Measurements from ENCODE around the gene SLC35F4.
"Not testable (repeated sequence)": the region's sequence is repeated elsewhere in the genome, so short reads cannot be mapped to it uniquely, and the experiment has no call there.

The SLC35F4 gene

GRCh38 chr14:57722141-57722540, 143.8 kb downstream of the SLC35F4 start:
- not testable (repeated sequence) for DNase-seq

- no peak for DNase-seq
These were observed 151.4 kb downstream of the SLC35F4 start for GRCh38 chr14:57714487-57714931.

- no peak for DNase-seq
These were observed 153.2 kb downstream of the SLC35F4 start for GRCh38 chr14:57712698-57713097.

- DNase-seq, result no peak
These were observed 153.8 kb downstream of the SLC35F4 start for GRCh38 chr14:57712102-57712501.

- DNase-seq, result no peak
These were observed 156.0 kb downstream of the SLC35F4 start for GRCh38 chr14:57709909-57710308.

- DNase-seq, result not testable (repeated sequence)
These were observed 156.8 kb downstream of the SLC35F4 start for GRCh38 chr14:57709086-57709485.

- DNase-seq, result no peak
These were observed 158.7 kb downstream of the SLC35F4 start for GRCh38 chr14:57707219-57707618.

- DNase-seq, result no peak
These were observed 161.1 kb downstream of the SLC35F4 start for GRCh38 chr14:57704763-57705162.

- DNase-seq, result no peak
These were observed 165.9 kb downstream of the SLC35F4 start for GRCh38 chr14:57699947-57700346.

- peak; percentile 55 for DNase-seq
These were observed 173.2 kb downstream of the SLC35F4 start for GRCh38 chr14:57692671-57693070.

- no peak for DNase-seq
These were observed 178.5 kb downstream of the SLC35F4 start for GRCh38 chr14:57687416-57687815.

- no peak for DNase-seq
These were observed 179.6 kb downstream of the SLC35F4 start for GRCh38 chr14:57686304-57686703.

- no peak for DNase-seq
These were observed 194.9 kb downstream of the SLC35F4 start for GRCh38 chr14:57671021-57671420.

- no peak for DNase-seq
These were observed 205.7 kb downstream of the SLC35F4 start for GRCh38 chr14:57660208-57660607.

- DNase-seq, result no peak
These were observed 206.8 kb downstream of the SLC35F4 start for GRCh38 chr14:57659052-57659451.

GRCh38 chr14:57657487-57657886, 208.4 kb downstream of the SLC35F4 start:
- DNase-seq, result peak; percentile 52

GRCh38 chr14:57656853-57657252, 209.0 kb downstream of the SLC35F4 start:
- no peak for DNase-seq

GRCh38 chr14:57652769-57653168, 213.1 kb downstream of the SLC35F4 start:
- DNase-seq, result peak; percentile 19

- DNase-seq, result no peak
These were observed 224.1 kb downstream of the SLC35F4 start for GRCh38 chr14:57641776-57642175.

GRCh38 chr14:57640036-57640435, 225.9 kb downstream of the SLC35F4 start:
- DNase-seq, result no peak

- DNase-seq, result no peak
These were observed 228.0 kb downstream of the SLC35F4 start for GRCh38 chr14:57637901-57638300.

GRCh38 chr14:57634335-57634734, 231.6 kb downstream of the SLC35F4 start:
- DNase-seq, result no peak

- DNase-seq, result no peak
These were observed 233.2 kb downstream of the SLC35F4 start for GRCh38 chr14:57632649-57633048.

GRCh38 chr14:57617510-57617909, 248.4 kb downstream of the SLC35F4 start:
- DNase-seq, result no peak

- DNase-seq, result no peak
These were observed 252.9 kb downstream of the SLC35F4 start for GRCh38 chr14:57612946-57613345.

- no peak for DNase-seq
These were observed 254.3 kb downstream of the SLC35F4 start for GRCh38 chr14:57611555-57612075.
